Smooth muscle cell (in vitro differentiated cells): ENCODE results near the gene PRDM2. TPM values are rescaled to one million over a fixed set of nuclear protein-coding genes. Genes with fewer than 3 reads are reported as not detected.

ENCODE experiments used
- DNase-seq: peaks from one replicate; lab custom pipeline; 2025; ENCODE audit not compliant: unreplicated experiment; lab: John Stamatoyannopoulos, UW
- H2AFZ ChIP-seq: fragments of 200-600 bp; sonication (generic); 2 replicates; pipeline ENCODE4 v1.6.0; 2016; ENCODE audit warnings: antibody characterized with exemption, low read depth, mild to moderate bottlenecking
- H3F3A ChIP-seq: fragments of 200-600 bp; sonication (generic); 2 replicates; pipeline ENCODE4 v1.6.0; 2017; ENCODE audit warnings: antibody characterized with exemption, low read depth
- H3K27ac ChIP-seq: fragments of 200-600 bp; sonication (generic); 2 replicates; pipeline ENCODE4 v1.5.1; 2016; ENCODE audit warnings: low read depth, mild to moderate bottlenecking
- H3K27me3 ChIP-seq: fragments of 200-600 bp; sonication (generic); 2 replicates; pipeline ENCODE4 v1.6.1; 2016; ENCODE audit warnings: low read depth, mild to moderate bottlenecking
- H3K36me3 ChIP-seq: fragments of 200-600 bp; sonication (generic); 2 replicates; pipeline ENCODE4 v1.5.1; 2016; ENCODE audit warnings: low read depth
- H3K4me1 ChIP-seq: fragments of 200-600 bp; sonication (generic); 2 replicates; pipeline ENCODE4 v1.5.1; 2016; ENCODE audit warnings: low read depth
- H3K4me2 ChIP-seq: fragments of 200-600 bp; sonication (generic); 2 replicates; pipeline ENCODE4 v1.6.0; 2016; ENCODE audit warnings: mild to moderate bottlenecking
- H3K4me3 ChIP-seq: fragments of 200-600 bp; sonication (generic); 2 replicates; pipeline ENCODE4 v1.5.1; 2016; ENCODE audit warnings: mild to moderate bottlenecking
- H3K79me2 ChIP-seq: fragments of 200-600 bp; sonication (generic); 2 replicates; pipeline ENCODE4 v1.6.0; 2016; ENCODE audit warnings: low read depth, mild to moderate bottlenecking
- H3K9ac ChIP-seq: fragments of 200-600 bp; sonication (generic); 2 replicates; pipeline ENCODE4 v1.6.0; 2016; ENCODE audit warnings: low read depth
- H3K9me3 ChIP-seq: fragments of 200-600 bp; sonication (generic); replicated peaks from 2 replicates; pipeline ENCODE4 v1.5.1; 2016; ENCODE audit warnings: low read depth
- H4K20me1 ChIP-seq: fragments of 200-600 bp; sonication (generic); 2 replicates; pipeline ENCODE4 v1.6.0; 2016; ENCODE audit warnings: low read depth
- CTCF ChIP-seq: fragments of 200-600 bp; sonication (generic); IDR thresholded peaks from 2 replicates; pipeline ENCODE4 v1.5.1; 2017; ENCODE audit warnings: borderline replicate concordance, mild to moderate bottlenecking, antibody characterized with exemption; ENCODE audit not compliant: insufficient read depth, poor library complexity, severe bottlenecking
- WGBS: methylation state at CpG from one replicate; pipeline ENCODE4 v1.1.7; 2016; ENCODE audit warnings: low lambda C conversion rate; 5-methylcytosine and 5-hydroxymethylcytosine counted together
- polyA plus RNA-seq: library from polyadenylated mRNA; unstranded; fragments of >200 nt; fragmentation: Nextera tagmentation; extraction: Ambion mirVana; gene quantifications from 2 replicates; pipeline ENCODE4 v1.2.1, GENCODE V29; 2016
- total RNA-seq: library from RNA; depleted of rRNA; stranded (reverse); fragments of >200 nt; gene quantifications from 2 replicates; pipeline ENCODE4 v1.2.3, GENCODE V29; 2014

PRDM2 gene
- total and polyA plus RNA-seq, 2 experiments from 2014 or later = 19.8 to 20.0 TPM

- no peaks in the 10 kb centered on the region for H3K27me3 ChIP-seq
- H3K4me3 ChIP-seq = no peak overlapping the region
- H3K36me3 ChIP-seq = no peaks in the 10 kb centered on the region
- TF ChIP-seq CTCF = no peak
- DNase-seq = no peak
- H4K20me1 ChIP-seq = no peaks in the 10 kb centered on the region
- H3K9ac ChIP-seq = no peak overlapping the region
- H3K79me2 ChIP-seq = no peaks in the 10 kb centered on the region
- no peaks in the 10 kb centered on the region for H3F3A ChIP-seq
- H2AFZ ChIP-seq = no peak overlapping the region
- H3K4me2 ChIP-seq = no peak overlapping the region
- H3K9me3 ChIP-seq = no peaks in the 10 kb centered on the region
- no peak overlapping the region for H3K27ac ChIP-seq
- H3K4me1 ChIP-seq = no peaks in the 10 kb centered on the region
Observed at GRCh38 chr1:13737398-13737797, 37.4 kb downstream of the PRDM2 start.

GRCh38 chr1:13746342-13746741, 46.4 kb downstream of the PRDM2 start:
- Histone ChIP-seq H4K20me1 (peaks cover 17% of the 10 kb centered on the region), H3K4me1 (peaks cover 15% of the 10 kb centered on the region), H3K4me3 (no peak overlapping the region), H3K79me2 (peaks cover 18% of the 10 kb centered on the region), H3K27me3 (no peaks in the 10 kb centered on the region), H3K4me2 (no peak overlapping the region), H2AFZ (no peak overlapping the region), H3K27ac (no peak overlapping the region), H3K36me3 (no peaks in the 10 kb centered on the region), H3K9ac (no peak overlapping the region), H3F3A (peaks cover 12% of the 10 kb centered on the region), H3K9me3 (no peaks in the 10 kb centered on the region)
- no peak for DNase-seq
- 100% methylated on average over 3 of the region's 3 CpGs for WGBS
- TF ChIP-seq CTCF = no peak

DNA sequence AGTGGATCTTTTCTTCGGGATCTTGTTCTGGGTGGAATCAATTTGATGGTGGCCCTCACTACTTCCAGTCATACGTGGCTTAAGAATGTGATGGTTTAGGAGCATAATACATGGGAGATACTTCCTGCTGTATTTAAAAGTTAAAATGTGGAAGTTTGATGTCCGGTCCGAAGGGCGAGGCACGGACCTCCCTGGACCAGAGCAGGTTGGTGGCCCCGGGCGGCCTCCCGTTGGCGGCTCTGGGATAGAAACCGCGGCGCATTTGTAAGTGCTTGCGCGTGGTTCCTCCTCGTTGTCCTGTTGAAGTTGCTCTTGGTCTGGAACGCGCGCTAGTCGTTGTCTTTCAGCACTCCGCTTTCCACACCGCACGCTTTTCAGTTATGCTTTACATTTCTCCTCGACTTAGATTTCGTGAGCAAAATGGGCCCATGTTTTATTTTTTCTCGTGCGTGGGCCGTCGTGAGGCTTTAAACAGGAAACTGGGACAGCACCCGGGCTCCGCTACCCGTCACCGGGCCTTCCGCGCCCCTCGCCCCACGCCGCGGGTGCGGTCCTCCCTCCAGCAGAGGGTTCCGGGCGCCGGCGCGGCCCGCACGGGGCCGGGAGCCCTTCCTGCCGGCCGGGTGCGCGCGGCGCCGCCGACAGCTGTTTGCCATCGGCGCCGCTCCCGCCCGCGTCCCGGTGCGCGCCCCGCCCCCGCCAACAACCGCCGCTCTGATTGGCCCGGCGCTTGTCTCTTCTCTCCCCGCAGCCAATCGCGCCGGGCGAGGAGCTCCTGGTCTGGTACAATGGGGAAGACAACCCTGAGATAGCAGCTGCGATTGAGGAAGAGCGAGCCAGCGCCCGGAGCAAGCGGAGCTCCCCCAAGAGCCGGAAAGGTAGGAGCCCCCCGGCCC, 48.9 kb downstream of the PRDM2 start:
- Histone ChIP-seq H3K27ac (peak overlapping the region; percentile 79), H3F3A (peaks cover 12% of the 10 kb centered on the region), H3K4me3 (peak overlapping the region; percentile 82), H3K79me2 (peaks cover 43% of the 10 kb centered on the region), H4K20me1 (peaks cover 42% of the 10 kb centered on the region), H2AFZ (peak overlapping the region; percentile 89), H3K4me2 (peak overlapping the region; percentile 89), H3K27me3 (no peaks in the 10 kb centered on the region), H3K9me3 (no peaks in the 10 kb centered on the region), H3K36me3 (no peaks in the 10 kb centered on the region), H3K9ac (peak overlapping the region; percentile 64), H3K4me1 (peaks cover 18% of the 10 kb centered on the region)
- peak; percentile 5 for TF ChIP-seq CTCF
- DNase-seq = peak; percentile 79
- 3% methylated on average over 50 of the region's 83 CpGs for WGBS
